ENCODE results near the gene SPO11. TPM values are rescaled to one million over a fixed set of nuclear protein-coding genes. Genes with fewer than 3 reads are reported as not detected.

Gene SPO11
- total and polyA plus RNA-seq, 2 of the 13 experiments (the other 11 are each of a cell fraction or from before 2014, with no cell fraction given): not detected

GRCh38 chr20:57317789-57318371, 11.7 kb upstream of the SPO11 start:
- no peaks in the 10 kb centered on the region for H3K36me3 ChIP-seq (replicated peaks in 1 of 2; ENCODE audit: control insufficient read depth in 1 of 2, insufficient read depth in 2 of 2, low read length in 2 of 2)
- H3K4me2 ChIP-seq (ENCODE audit: low read depth, low read length): no peak overlapping the region
- no peaks in the 10 kb centered on the region for H4K20me1 ChIP-seq (ENCODE audit: insufficient read depth, low read length)
- H3K27me3 ChIP-seq (ENCODE audit: control insufficient read depth in 1 of 2, insufficient read depth in 2 of 2, low read length in 2 of 2): peaks cover 5 to 23% of the 10 kb centered on the region in 2 experiments; a peak in 4 of 5 replicates
- no peaks in the 10 kb centered on the region for H3K79me2 ChIP-seq (ENCODE audit: insufficient read depth, low read length)
- no peak overlapping the region for H2AFZ ChIP-seq (ENCODE audit: low read length)
- FAIRE-seq: no peak
- CTCF ChIA-PET (ENCODE audit: low intra/inter-chr PET ratio, low total read pairs): no interaction called here
- 0 out of 2 replicates have a peak, but pooled peaks have one; percentile 1 for TF ChIP-seq ZNF329 (CRISPR knock-in tag; IDR thresholded peaks at IDR 0.05; ENCODE audit: low read depth)
- no peak for TF ChIP-seq ZNF546 (CRISPR knock-in tag; conservative IDR thresholded peaks at IDR 0.05)
- TF ChIP-seq RBAK (CRISPR knock-in tag; IDR thresholded peaks at IDR 0.05): peak; percentile 88
- no peak for TF ChIP-seq IRF1 (CRISPR knock-in tag; IDR thresholded peaks at IDR 0.05; ENCODE audit: low read depth)
- H3K4me3 ChIP-seq (replicated peaks in 1 of 3; ENCODE audit: insufficient read depth in 1 of 3, low read depth in 2 of 3, low read length in 3 of 3): no peak overlapping the region
- no peaks in the 10 kb centered on the region for H3K4me1 ChIP-seq (ENCODE audit: insufficient read depth, low read length)
- DNase-seq (ENCODE audit: low spot score): no peak
- no TSS peak for BruUV-seq (replicated peaks)
- H3K9me3 ChIP-seq (ENCODE audit: low read length): no peaks in the 10 kb centered on the region
- peak; percentile 33; the same call in 1 of the 3 replicates for ATAC-seq
- 23% methylated on average over 14 of the region's 14 CpGs for WGBS (ENCODE audit: low lambda C conversion rate)
- intact Hi-C loops (cut with micrococcal nuclease; ENCODE audit: unreplicated experiment) (no loop called here), in situ Hi-C loops (cut with HindIII; ENCODE audit: extremely low pct_ligation_motif_present, low pct_unique_long_range_greater_than_20kb) (no loop called here)
- POLR2A ChIA-PET: no interaction called here
- no peak overlapping the region for H3K9ac ChIP-seq (ENCODE audit: insufficient read depth, low read depth, low read length)
- no peak overlapping the region for H3K27ac ChIP-seq (ENCODE audit: extremely low read length, insufficient read depth, low read length)

GRCh38 chr20:57319584-57319983, 10.0 kb upstream of the SPO11 start:
- CTCF ChIA-PET (ENCODE audit: low intra/inter-chr PET ratio, low total read pairs): no interaction called here
- TF ChIP-seq ZFY (CRISPR knock-in tag; IDR thresholded peaks at IDR 0.05) (no peak), KDM6A (CRISPR knock-in tag; IDR thresholded peaks at IDR 0.05; ENCODE audit: low read depth) (no peak), ARNTL (CRISPR knock-in tag; IDR thresholded peaks at IDR 0.05) (no peak), BCLAF1 (IDR thresholded peaks at IDR 0.05) (no peak), ZFP1 (CRISPR knock-in tag; IDR thresholded peaks at IDR 0.05) (no peak), LRRFIP1 (CRISPR knock-in tag; conservative IDR thresholded peaks at IDR 0.05) (no peak)

More at GRCh38 chr20:57319584-57319983, 10.0 kb upstream of the SPO11 start:
- POLR2A ChIA-PET: no interaction called here
- H4K20me1 ChIP-seq (ENCODE audit: insufficient read depth, low read length): no peaks in the 10 kb centered on the region
- H3K79me2 ChIP-seq (ENCODE audit: insufficient read depth, low read length): no peaks in the 10 kb centered on the region
- intact Hi-C loops (cut with micrococcal nuclease; ENCODE audit: unreplicated experiment) (no loop called here), in situ Hi-C loops (cut with HindIII; ENCODE audit: extremely low pct_ligation_motif_present, low pct_unique_long_range_greater_than_20kb) (no loop called here)
- peaks cover 8 to 15% of the 10 kb centered on the region in 2 experiments; a peak in 4 of 5 replicates for H3K27me3 ChIP-seq (ENCODE audit: control insufficient read depth in 1 of 2, insufficient read depth in 2 of 2, low read length in 2 of 2)
- ATAC-seq (no peak), DNase-seq (ENCODE audit: low spot score) (no peak), FAIRE-seq (no peak)
- no TSS peak for BruUV-seq (replicated peaks)
- WGBS (ENCODE audit: low lambda C conversion rate): 27% methylated on average over 4 of the region's 4 CpGs
- H3K36me3 ChIP-seq (replicated peaks in 1 of 2; ENCODE audit: control insufficient read depth in 1 of 2, insufficient read depth in 2 of 2, low read length in 2 of 2): no peaks in the 10 kb centered on the region
- H3K27ac ChIP-seq (ENCODE audit: extremely low read length, insufficient read depth, low read length): no peak overlapping the region
- H3K4me1 ChIP-seq (ENCODE audit: insufficient read depth, low read length): no peaks in the 10 kb centered on the region
- no peak overlapping the region for H3K9ac ChIP-seq (ENCODE audit: insufficient read depth, low read depth, low read length)
- no peak overlapping the region for H2AFZ ChIP-seq (ENCODE audit: low read length)
- no peak overlapping the region for H3K4me2 ChIP-seq (ENCODE audit: low read depth, low read length)
- no peak overlapping the region for H3K4me3 ChIP-seq (replicated peaks in 1 of 3; ENCODE audit: insufficient read depth in 1 of 3, low read depth in 2 of 3, low read length in 3 of 3)
- no peaks in the 10 kb centered on the region for H3K9me3 ChIP-seq (ENCODE audit: low read length)
